Tracheal epithelial cell (primary cell): Measurements from ENCODE around the gene ESR1. TPM values are rescaled to one million over a fixed set of nuclear protein-coding genes. Genes with fewer than 3 reads are reported as not detected.

Source experiments
- total RNA-seq: library from RNA; depleted of rRNA; stranded (reverse); fragments of >200 nt; gene quantifications from 2 replicates; pipeline ENCODE4 v1.2.1, GENCODE V29; 2014

The ESR1 gene
- under 0.01 and 0.24 TPM in 2 replicates for total RNA-seq

DNA sequence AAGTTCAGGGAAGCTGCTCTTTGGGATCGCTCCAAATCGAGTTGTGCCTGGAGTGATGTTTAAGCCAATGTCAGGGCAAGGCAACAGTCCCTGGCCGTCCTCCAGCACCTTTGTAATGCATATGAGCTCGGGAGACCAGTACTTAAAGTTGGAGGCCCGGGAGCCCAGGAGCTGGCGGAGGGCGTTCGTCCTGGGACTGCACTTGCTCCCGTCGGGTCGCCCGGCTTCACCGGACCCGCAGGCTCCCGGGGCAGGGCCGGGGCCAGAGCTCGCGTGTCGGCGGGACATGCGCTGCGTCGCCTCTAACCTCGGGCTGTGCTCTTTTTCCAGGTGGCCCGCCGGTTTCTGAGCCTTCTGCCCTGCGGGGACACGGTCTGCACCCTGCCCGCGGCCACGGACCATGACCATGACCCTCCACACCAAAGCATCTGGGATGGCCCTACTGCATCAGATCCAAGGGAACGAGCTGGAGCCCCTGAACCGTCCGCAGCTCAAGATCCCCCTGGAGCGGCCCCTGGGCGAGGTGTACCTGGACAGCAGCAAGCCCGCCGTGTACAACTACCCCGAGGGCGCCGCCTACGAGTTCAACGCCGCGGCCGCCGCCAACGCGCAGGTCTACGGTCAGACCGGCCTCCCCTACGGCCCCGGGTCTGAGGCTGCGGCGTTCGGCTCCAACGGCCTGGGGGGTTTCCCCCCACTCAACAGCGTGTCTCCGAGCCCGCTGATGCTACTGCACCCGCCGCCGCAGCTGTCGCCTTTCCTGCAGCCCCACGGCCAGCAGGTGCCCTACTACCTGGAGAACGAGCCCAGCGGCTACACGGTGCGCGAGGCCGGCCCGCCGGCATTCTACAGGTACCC lies at the start of gene ESR1:
Gene ESR1 (plus strand): TSS at position 170 of the 858 bp plus-strand sequence. CDS start 231 bp downstream, at position 401.

